OCI-LY3 (cell line): ENCODE results near the gene PDE10A.

Experiments
- H2AFZ ChIP-seq: fragments of 200-600, 300-600 bp; shearing (Covaris generic); 2 replicates; pipeline ENCODE4 v1.6.0; 2014; ENCODE audit warnings: antibody characterized with exemption, low read depth, low read length
- H3K27ac ChIP-seq: fragments of 200-600, 300-600 bp; sonication (generic); 2 replicates; pipeline ENCODE4 v1.5.1; 2014; ENCODE audit warnings: mild to moderate bottlenecking, low read length, moderate library complexity, mixed read lengths
- H3K27me3 ChIP-seq: fragments of 200-600, 300-600 bp; sonication (generic); 2 replicates; pipeline ENCODE4 v1.6.1; 2014; ENCODE audit warnings: low read depth, low read length, mixed read lengths
- H3K36me3 ChIP-seq: fragments of 200-600, 300-600 bp; sonication (generic); replicated peaks from 2 replicates; pipeline ENCODE3; 2014; ENCODE audit warnings: low read depth, low read length, mixed read lengths
- H3K4me1 ChIP-seq: fragments of 300-600, 200-600 bp; sonication (generic); 2 replicates; pipeline ENCODE4 v1.6.1; 2014; ENCODE audit warnings: low read length, mixed read lengths
- H3K4me2 ChIP-seq: fragments of 200-600, 300-600 bp; sonication (generic); 2 replicates; pipeline ENCODE4 v1.6.1; 2014; ENCODE audit warnings: low read length, mixed read lengths
- H3K4me3 ChIP-seq: fragments of 300-600, 200-600 bp; sonication (generic); 2 replicates; pipeline ENCODE4 v1.5.1; 2014; ENCODE audit warnings: antibody characterized with exemption, mild to moderate bottlenecking, low read length, moderate library complexity
- H3K79me2 ChIP-seq: fragments of 300-600, 200-600 bp; shearing (Covaris generic); 2 replicates; pipeline ENCODE4 v1.6.1; 2014; ENCODE audit warnings: mild to moderate bottlenecking, low read length, mixed read lengths
- H3K9ac ChIP-seq: fragments of 300-600, 200-600 bp; shearing (Covaris generic); 2 replicates; pipeline ENCODE4 v1.6.0; 2014; ENCODE audit warnings: mild to moderate bottlenecking, low read length, moderate library complexity
- H3K9me3 ChIP-seq: fragments of 200-600, 300-600 bp; shearing (Covaris generic); 2 replicates; pipeline ENCODE4 v1.6.1; 2014; ENCODE audit warnings: low read length, mixed read lengths; ENCODE audit not compliant: insufficient read depth
- H4K20me1 ChIP-seq: fragments of 200-600, 300-600 bp; sonication (generic); 2 replicates; pipeline ENCODE4 v1.6.1; 2016; ENCODE audit warnings: low read length, mixed read lengths; ENCODE audit not compliant: insufficient read depth
- EZH2phosphoT487 ChIP-seq: fragments of 200-600 bp; shearing (Covaris generic); IDR thresholded peaks from 2 replicates; pipeline ENCODE4 v1.6.1; 2018; ENCODE audit warnings: antibody characterized with exemption, mixed run types, low read depth
- TF ChIP-seq, protein P1 (sequence below): fragments of 200-600, 300-600 bp; sonication (generic); IDR thresholded peaks from 2 replicates; pipeline ENCODE4 v1.5.1; 2014; ENCODE audit warnings: antibody characterized with exemption, low read length, low read depth

The PDE10A gene

DNA sequence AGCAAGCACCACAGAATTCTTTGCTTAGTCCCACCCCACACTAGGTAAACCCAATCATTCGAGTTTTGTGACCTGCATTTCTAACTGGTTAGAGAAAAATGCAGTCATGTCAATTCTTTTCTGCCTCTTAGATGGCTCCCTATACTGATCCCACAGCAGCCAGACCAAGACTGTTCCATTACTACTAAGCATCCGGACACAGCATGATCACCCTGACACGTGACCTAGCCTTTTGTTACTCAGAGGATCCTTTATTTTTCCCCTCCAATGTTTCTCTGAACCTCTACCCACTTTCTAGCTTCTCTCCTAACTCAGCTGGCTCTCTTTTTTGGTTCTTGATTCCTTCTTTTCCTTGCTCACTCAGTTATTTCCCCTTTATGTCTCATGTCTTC is 87.9 kb downstream of the PDE10A start:
- H3K27me3 ChIP-seq = no peaks in the 10 kb centered on the region
- no peaks in the 10 kb centered on the region for H3K9me3 ChIP-seq
- no peak overlapping the region for H3K9ac ChIP-seq
- H3K79me2 ChIP-seq = no peaks in the 10 kb centered on the region
- H2AFZ ChIP-seq = no peak overlapping the region
- H3K4me3 ChIP-seq = no peak overlapping the region
- H3K36me3 ChIP-seq = no peaks in the 10 kb centered on the region
- no peak overlapping the region for H3K27ac ChIP-seq
- TF ChIP-seq, protein P1, sequence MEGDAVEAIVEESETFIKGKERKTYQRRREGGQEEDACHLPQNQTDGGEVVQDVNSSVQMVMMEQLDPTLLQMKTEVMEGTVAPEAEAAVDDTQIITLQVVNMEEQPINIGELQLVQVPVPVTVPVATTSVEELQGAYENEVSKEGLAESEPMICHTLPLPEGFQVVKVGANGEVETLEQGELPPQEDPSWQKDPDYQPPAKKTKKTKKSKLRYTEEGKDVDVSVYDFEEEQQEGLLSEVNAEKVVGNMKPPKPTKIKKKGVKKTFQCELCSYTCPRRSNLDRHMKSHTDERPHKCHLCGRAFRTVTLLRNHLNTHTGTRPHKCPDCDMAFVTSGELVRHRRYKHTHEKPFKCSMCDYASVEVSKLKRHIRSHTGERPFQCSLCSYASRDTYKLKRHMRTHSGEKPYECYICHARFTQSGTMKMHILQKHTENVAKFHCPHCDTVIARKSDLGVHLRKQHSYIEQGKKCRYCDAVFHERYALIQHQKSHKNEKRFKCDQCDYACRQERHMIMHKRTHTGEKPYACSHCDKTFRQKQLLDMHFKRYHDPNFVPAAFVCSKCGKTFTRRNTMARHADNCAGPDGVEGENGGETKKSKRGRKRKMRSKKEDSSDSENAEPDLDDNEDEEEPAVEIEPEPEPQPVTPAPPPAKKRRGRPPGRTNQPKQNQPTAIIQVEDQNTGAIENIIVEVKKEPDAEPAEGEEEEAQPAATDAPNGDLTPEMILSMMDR = no peak
- TF ChIP-seq EZH2phosphoT487 = no peak
- peaks cover 4% of the 10 kb centered on the region; the same call in 1 of the 2 replicates for H3K4me1 ChIP-seq
- no peak overlapping the region for H3K4me2 ChIP-seq
- no peaks in the 10 kb centered on the region for H4K20me1 ChIP-seq

DNA sequence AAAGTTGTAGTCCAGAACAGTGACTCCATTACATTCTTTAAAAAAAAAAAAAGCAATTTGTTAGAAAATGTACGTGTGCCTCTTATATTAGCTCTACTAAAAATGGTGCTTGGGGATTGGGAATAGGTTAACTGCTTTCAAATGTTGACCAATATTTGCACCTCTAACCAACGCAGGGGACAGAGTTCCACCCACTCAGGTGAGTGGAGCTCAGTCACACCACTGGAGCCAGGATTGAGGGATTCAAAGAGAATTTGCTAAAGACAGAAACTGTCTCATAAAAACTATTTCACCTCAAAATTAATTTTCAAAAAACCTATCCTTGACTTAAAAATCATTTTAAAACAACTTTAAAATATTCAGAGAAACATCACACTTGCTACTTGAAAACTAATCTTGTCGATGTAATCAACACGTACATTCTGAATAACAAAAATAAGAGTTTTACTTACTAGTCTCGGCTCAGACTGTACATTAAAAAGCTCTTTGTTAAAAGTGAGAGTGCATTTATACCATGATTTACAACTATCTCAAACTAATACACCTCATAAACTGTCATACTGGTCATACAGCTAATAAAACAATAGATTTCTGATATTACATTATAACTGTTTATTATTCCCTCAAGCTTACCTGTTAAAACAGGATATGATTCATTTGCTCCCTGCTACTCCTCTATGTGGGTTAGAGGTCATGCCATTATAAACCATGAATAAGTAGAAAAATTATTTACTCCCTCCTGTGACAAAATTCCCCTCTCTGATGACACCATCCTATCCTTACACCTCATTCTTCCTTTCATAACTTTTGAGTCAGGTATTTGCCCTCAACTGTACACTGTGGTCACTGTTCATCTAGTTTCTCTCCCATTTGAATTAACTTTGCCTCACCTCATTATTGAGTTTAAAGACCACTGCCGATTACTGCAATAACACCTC is 88.6 kb downstream of the PDE10A start:
- Histone ChIP-seq H3K36me3 (no peaks in the 10 kb centered on the region), H3K9me3 (no peaks in the 10 kb centered on the region), H3K4me2 (no peak overlapping the region), H3K27me3 (no peaks in the 10 kb centered on the region), H3K4me1 (peaks cover 4% of the 10 kb centered on the region; the same call in 1 of the 2 replicates), H3K27ac (no peak overlapping the region), H3K9ac (no peak overlapping the region), H3K4me3 (no peak overlapping the region), H4K20me1 (no peaks in the 10 kb centered on the region), H2AFZ (no peak overlapping the region), H3K79me2 (no peaks in the 10 kb centered on the region)
- TF ChIP-seq, protein P1 = no peak
- no peak for TF ChIP-seq EZH2phosphoT487

DNA sequence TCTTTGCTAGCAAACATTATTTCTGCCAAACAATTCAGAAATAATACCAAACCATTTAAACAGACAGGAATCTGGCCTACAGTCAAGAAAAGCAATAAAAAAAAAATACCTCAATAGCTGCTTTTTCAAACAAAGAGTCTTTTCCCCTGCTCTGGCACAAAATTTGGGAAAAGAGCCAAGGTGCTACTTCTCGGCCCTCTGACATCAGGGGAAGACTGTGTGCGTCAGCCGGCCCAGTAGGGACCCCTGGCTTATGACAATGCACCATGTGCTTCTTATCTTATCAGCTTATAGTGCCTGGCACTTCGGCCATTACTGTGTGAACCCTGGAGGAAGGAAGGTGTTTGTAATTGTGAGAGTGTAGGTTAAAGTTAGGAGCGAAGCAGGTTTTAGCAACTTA is 89.4 kb downstream of the PDE10A start:
- H3K36me3 ChIP-seq = no peaks in the 10 kb centered on the region
- H3K4me3 ChIP-seq = no peak overlapping the region
- H3K79me2 ChIP-seq = no peaks in the 10 kb centered on the region
- H3K4me1 ChIP-seq = peaks cover 4% of the 10 kb centered on the region; the same call in 1 of the 2 replicates
- no peak overlapping the region for H2AFZ ChIP-seq
- H4K20me1 ChIP-seq = no peaks in the 10 kb centered on the region
- H3K27me3 ChIP-seq = no peaks in the 10 kb centered on the region
- no peaks in the 10 kb centered on the region for H3K9me3 ChIP-seq
- TF ChIP-seq EZH2phosphoT487 = no peak
- TF ChIP-seq, protein P1 = no peak
- H3K9ac ChIP-seq = no peak overlapping the region
- H3K4me2 ChIP-seq = no peak overlapping the region
- no peak overlapping the region for H3K27ac ChIP-seq

DNA sequence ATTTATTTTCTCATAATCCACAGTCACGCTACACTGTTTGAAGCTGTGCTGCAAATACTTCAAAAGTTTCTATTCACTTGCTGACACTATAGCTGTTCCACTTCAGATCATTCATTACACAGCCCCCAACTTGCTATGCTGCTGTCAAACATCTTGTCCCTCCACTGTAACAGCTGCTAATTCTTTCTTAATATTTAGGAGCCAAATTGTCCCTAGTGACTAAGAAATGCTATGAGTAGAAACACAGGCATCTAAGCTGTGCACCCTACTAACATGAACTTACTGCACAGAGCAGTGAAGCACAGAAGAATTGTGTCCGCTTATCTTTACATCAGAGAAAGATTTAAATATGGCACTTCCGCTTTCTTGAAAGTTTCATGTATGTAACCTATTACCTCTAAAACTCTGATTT is 91.3 kb downstream of the PDE10A start:
- Histone ChIP-seq H3K9ac (no peak overlapping the region), H3K4me2 (no peak overlapping the region), H3K9me3 (no peaks in the 10 kb centered on the region), H3K36me3 (no peaks in the 10 kb centered on the region), H3K4me3 (no peak overlapping the region), H3K4me1 (peaks cover 4% of the 10 kb centered on the region; the same call in 1 of the 2 replicates), H3K27ac (no peak overlapping the region), H4K20me1 (no peaks in the 10 kb centered on the region), H3K27me3 (no peaks in the 10 kb centered on the region), H3K79me2 (no peaks in the 10 kb centered on the region), H2AFZ (no peak overlapping the region)
- TF ChIP-seq EZH2phosphoT487 = no peak
- TF ChIP-seq, protein P1 = no peak
